Panc1 (cell line): ENCODE results near the gene RCN2. TPM values are rescaled to one million over a fixed set of nuclear protein-coding genes. Genes with fewer than 3 reads are reported as not detected.
A peak's percentile ranks its signal among the peaks of the same experiment; 100 is the strongest.

Source experiments
- ATAC-seq: fragments of 200-7000 bp; cut with Tn5 transposase; 2 replicates; pipeline ENCODE4 v1.9.1; 2020; ENCODE audit warnings: mild to moderate bottlenecking, moderate library complexity
- BruUV-seq: library from RNA; stranded (reverse); fragments of 400-500 nt; replicated peaks from 2 replicates; lab custom pipeline; 2021; lab: Mats Ljungman, UMichigan
- CTCF ChIA-PET: fragments of 300-600 bp; sonication (Branson Sonifier 250); formaldehyde crosslinking; loops from one replicate; lab custom pipeline; 2022; ENCODE audit warnings: antibody characterized with exemption; lab: Charles Lee
- POLR2A ChIA-PET: fragments of 300-600 bp; sonication (Branson Sonifier 250); formaldehyde crosslinking; loops from one replicate; lab custom pipeline; 2022; ENCODE audit warnings: antibody characterized with exemption; lab: Charles Lee
- DNase-seq: peaks from one replicate; pipeline ENCODE4 v3.0.0-alpha.2; 2010; ENCODE audit warnings: low read depth, low spot score
- H3K27ac ChIP-seq: 2 replicates; pipeline ENCODE4 v1.5.1; 2011; ENCODE audit warnings: mild to moderate bottlenecking, low read length, inconsistent platforms
- H3K27me3 ChIP-seq: fragments of 200-500 bp; sonication (Bioruptor generic); 2 replicates; pipeline ENCODE4 v1.6.0; 2014; ENCODE audit warnings: low read length, inconsistent platforms; ENCODE audit not compliant: control insufficient read depth, insufficient read depth
- H3K36me3 ChIP-seq: fragments of 200-500 bp; sonication (Bioruptor generic); 2 replicates; pipeline ENCODE4 v1.5.1; 2014; ENCODE audit warnings: inconsistent platforms, mild to moderate bottlenecking, low read length, moderate library complexity; ENCODE audit not compliant: control insufficient read depth, insufficient read depth
- H3K4me1 ChIP-seq: 2 replicates; pipeline ENCODE4 v1.5.1; 2011; ENCODE audit warnings: inconsistent platforms, mild to moderate bottlenecking, low read length, moderate library complexity; ENCODE audit not compliant: control insufficient read depth, insufficient read depth
- H3K4me3 ChIP-seq, 2 experiments: 2 replicates each; pipeline ENCODE4 v1.5.1; 2011 to 2012; ENCODE audit warnings: low read depth in 2 of 2, low read length in 2 of 2, mild to moderate bottlenecking in 2 of 2, inconsistent platforms in 1 of 2, moderate library complexity in 1 of 2
- H3K9me3 ChIP-seq: fragments of 200-500 bp; sonication (Bioruptor generic); 2 replicates; pipeline ENCODE4 v1.5.1; 2014; ENCODE audit warnings: low read depth, mild to moderate bottlenecking, inconsistent platforms, low read length, moderate library complexity; ENCODE audit not compliant: control insufficient read depth, insufficient read depth
- CTCF ChIP-seq: fragments of 450-650 bp; IDR thresholded peaks from 2 replicates; pipeline ENCODE4 v1.5.1; 2017; ENCODE audit warnings: mild to moderate bottlenecking
- POLR2AphosphoS5 ChIP-seq: IDR thresholded peaks from 2 replicates; pipeline ENCODE4 v1.6.1; 2012; ENCODE audit warnings: mild to moderate bottlenecking, low read depth, low read length, moderate library complexity
- SIN3A ChIP-seq: IDR thresholded peaks from 2 replicates; pipeline ENCODE4 v1.6.1; 2012; ENCODE audit warnings: low read depth, mild to moderate bottlenecking, low read length, moderate library complexity, borderline replicate concordance; ENCODE audit not compliant: insufficient read depth
- TCF7L2 ChIP-seq: IDR thresholded peaks from 2 replicates; pipeline ENCODE4 v1.6.1; 2011; ENCODE audit warnings: mild to moderate bottlenecking, low read depth, low read length, inconsistent platforms
- in situ Hi-C: cut with HindIII; loops from 2 replicates; pipeline ENCODE4 v1.10.0; 2016; ENCODE audit warnings: low sequenced_read_pairs, low pct_unique_long_range_greater_than_20kb
- intact Hi-C: fragments of 100-400 bp; cut with micrococcal nuclease; formaldehyde crosslinking; loops from one replicate; pipeline ENCODE4 v1.10.0; 2022; ENCODE audit not compliant: unreplicated experiment
- total RNA-seq: library from RNA; stranded (reverse); gene quantifications from one replicate; pipeline ENCODE4 v1.2.1, GENCODE V29; 2021; ENCODE audit not compliant: unreplicated experiment
- TF ChIP-seq, protein P1 (sequence below), 2 experiments: IDR thresholded peaks; 2 replicates each; pipeline ENCODE4 v1.6.1; 2011 to 2012; ENCODE audit warnings: low read depth in 2 of 2, control low read depth in 1 of 2, low read length in 1 of 2, mild to moderate bottlenecking in 1 of 2, moderate library complexity in 1 of 2; ENCODE audit not compliant: insufficient read depth in 1 of 2

Gene RCN2
- total RNA-seq, 1 experiment from 2014 or later: 60.7 TPM

DNA sequence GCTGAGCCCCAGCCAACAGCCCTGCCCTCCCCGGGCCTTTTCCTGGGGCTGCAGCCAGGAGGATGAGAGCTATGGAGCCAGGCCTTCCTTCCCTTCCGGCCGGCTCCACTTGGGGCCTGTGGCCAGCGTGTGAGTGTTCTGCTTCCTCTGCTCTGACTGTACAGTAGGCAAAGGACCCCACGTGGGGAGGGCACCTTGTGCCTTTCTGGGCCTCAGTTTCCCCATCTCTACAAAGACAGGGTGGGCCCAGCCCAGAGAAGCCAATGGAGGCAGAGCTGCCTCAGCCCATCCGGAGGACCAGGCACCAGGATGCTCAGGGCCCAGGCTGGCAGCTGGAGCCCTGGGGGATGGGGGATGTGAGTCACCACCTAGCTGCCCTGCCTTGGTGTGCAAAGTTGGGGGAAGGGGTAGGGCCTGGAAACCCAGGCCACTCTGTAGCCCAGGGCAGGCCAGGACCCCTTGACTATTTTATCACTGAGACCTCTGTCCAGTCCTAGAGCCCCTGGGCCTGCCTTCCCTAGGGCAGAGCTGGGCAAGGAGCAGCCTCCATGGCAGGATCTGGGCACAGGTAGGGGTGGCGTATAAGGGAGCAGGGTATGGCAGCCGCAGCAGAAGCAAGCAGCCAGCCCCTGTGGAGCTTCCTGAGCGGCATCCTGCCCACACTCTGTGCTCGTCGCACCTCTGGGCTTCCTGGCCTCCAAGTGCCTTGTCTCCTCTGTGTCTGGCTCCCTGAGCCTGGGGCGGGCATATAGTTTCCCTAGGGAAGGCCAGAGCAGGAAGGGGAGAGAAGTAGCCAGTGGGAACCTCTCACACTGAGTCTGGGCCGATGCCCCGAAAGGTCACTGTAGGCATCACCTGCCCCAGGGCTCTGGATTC, 65.2 kb downstream of the RCN2 start:
- no peaks in the 10 kb centered on the region for H3K36me3 ChIP-seq
- BruUV-seq: no TSS peak
- no peaks in the 10 kb centered on the region for H3K4me1 ChIP-seq
- CTCF ChIA-PET: interaction anchor here (0.5 kb wide), 1 partner anchor 53 kb away, joined by 4 read pairs; no protein-coding TSS in a partner anchor
- peak; percentile 19; the same call in 1 of the 2 replicates for ATAC-seq
- TF ChIP-seq, protein P1, sequence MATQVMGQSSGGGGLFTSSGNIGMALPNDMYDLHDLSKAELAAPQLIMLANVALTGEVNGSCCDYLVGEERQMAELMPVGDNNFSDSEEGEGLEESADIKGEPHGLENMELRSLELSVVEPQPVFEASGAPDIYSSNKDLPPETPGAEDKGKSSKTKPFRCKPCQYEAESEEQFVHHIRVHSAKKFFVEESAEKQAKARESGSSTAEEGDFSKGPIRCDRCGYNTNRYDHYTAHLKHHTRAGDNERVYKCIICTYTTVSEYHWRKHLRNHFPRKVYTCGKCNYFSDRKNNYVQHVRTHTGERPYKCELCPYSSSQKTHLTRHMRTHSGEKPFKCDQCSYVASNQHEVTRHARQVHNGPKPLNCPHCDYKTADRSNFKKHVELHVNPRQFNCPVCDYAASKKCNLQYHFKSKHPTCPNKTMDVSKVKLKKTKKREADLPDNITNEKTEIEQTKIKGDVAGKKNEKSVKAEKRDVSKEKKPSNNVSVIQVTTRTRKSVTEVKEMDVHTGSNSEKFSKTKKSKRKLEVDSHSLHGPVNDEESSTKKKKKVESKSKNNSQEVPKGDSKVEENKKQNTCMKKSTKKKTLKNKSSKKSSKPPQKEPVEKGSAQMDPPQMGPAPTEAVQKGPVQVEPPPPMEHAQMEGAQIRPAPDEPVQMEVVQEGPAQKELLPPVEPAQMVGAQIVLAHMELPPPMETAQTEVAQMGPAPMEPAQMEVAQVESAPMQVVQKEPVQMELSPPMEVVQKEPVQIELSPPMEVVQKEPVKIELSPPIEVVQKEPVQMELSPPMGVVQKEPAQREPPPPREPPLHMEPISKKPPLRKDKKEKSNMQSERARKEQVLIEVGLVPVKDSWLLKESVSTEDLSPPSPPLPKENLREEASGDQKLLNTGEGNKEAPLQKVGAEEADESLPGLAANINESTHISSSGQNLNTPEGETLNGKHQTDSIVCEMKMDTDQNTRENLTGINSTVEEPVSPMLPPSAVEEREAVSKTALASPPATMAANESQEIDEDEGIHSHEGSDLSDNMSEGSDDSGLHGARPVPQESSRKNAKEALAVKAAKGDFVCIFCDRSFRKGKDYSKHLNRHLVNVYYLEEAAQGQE (IDR thresholded peaks at IDR 0.05; ENCODE audit: insufficient read depth in 1 of 2, low read depth in 2 of 2, low read length in 1 of 2): no peak
- TF ChIP-seq TCF7L2 (no peak), SIN3A (no peak), CTCF (no peak), POLR2AphosphoS5 (no peak)
- intact Hi-C loops: no loop called here
- in situ Hi-C loops: no loop called here
- no peaks in the 10 kb centered on the region for H3K27me3 ChIP-seq
- POLR2A ChIA-PET: no interaction called here
- H3K4me3 ChIP-seq: no peak overlapping the region
- DNase-seq: no peak
- no peaks in the 10 kb centered on the region for H3K9me3 ChIP-seq
- H3K27ac ChIP-seq: no peak overlapping the region

DNA sequence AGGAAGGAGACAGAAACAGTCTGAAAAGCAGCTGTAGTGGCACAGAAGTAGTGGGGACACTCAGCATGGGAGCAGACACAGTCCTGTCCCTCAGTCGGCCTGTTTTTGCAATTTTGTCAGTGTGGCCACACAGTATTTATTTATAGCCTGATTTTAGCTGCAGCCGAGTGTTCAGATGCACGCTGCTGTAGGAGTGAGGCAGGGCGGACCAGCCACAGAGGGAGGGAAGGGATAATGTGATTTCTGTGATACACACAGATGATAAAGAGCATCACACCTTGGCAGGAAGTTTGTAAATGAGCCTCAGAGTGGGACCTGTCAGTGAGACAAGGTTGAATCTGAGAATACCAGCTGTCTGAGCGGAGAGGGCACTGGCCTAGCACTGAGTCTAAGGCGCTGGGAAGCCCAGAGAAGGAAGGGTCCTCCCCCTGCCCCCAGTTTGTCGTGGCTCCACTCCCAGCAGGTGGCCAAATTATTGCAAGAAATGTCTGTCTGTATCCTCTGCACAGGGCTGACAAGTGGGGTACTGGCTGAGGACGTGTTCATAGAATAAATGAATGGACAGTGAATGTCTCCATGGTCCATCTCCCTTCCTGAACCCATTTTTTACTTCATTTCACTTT, 67.2 kb downstream of the RCN2 start:
- in situ Hi-C loops (no loop called here), intact Hi-C loops (no loop called here)
- Histone ChIP-seq H3K36me3 (no peaks in the 10 kb centered on the region), H3K27ac (no peak overlapping the region), H3K4me1 (no peaks in the 10 kb centered on the region), H3K27me3 (no peaks in the 10 kb centered on the region), H3K9me3 (no peaks in the 10 kb centered on the region), H3K4me3 (no peak overlapping the region)
- ATAC-seq (no peak), DNase-seq (no peak)
- no TSS peak for BruUV-seq
- POLR2A ChIA-PET: interaction anchor here (0.6 kb wide), 1 partner anchor 11 kb away, joined by 3 read pairs; no protein-coding TSS in a partner anchor
- TF ChIP-seq CTCF: no peak
- no peak for TF ChIP-seq SIN3A
- no peak for TF ChIP-seq TCF7L2
- TF ChIP-seq POLR2AphosphoS5: no peak
- TF ChIP-seq, protein P1 (IDR thresholded peaks at IDR 0.05; ENCODE audit: insufficient read depth in 1 of 2, low read depth in 2 of 2, low read length in 1 of 2): no peak
- CTCF ChIA-PET: no interaction called here
